Astrocyte of the cerebellum (primary cell): ENCODE data around the gene PPP3R1.
A peak's percentile ranks its signal among the peaks of the same experiment; 100 is the strongest.

Experiments
- DNase-seq: peaks from one replicate; pipeline ENCODE4 v3.0.0-alpha.2; 2011; ENCODE audit warnings: low read depth
- H3K4me3 ChIP-seq: 2 replicates; pipeline ENCODE4 v1.5.1; 2011; ENCODE audit warnings: mild to moderate bottlenecking, low read depth, low read length, moderate library complexity
- CTCF ChIP-seq: IDR thresholded peaks from 2 replicates; pipeline ENCODE4 v1.5.1; 2012; ENCODE audit warnings: low read length, low read depth, moderate library complexity, mild to moderate bottlenecking; ENCODE audit errors: missing control alignments
- in situ Hi-C: cut with HindIII; loops from 2 replicates; pipeline ENCODE4 v1.10.0; 2017; ENCODE audit warnings: low sequenced_read_pairs

PPP3R1 gene

GRCh38 chr2:68234405-68234804 lies 17.9 kb downstream of the PPP3R1 start:
- DNase-seq, result no peak
- no peak for TF ChIP-seq CTCF
- H3K4me3 ChIP-seq, result no peak overlapping the region
- in situ Hi-C loops, result no loop called here

DNA sequence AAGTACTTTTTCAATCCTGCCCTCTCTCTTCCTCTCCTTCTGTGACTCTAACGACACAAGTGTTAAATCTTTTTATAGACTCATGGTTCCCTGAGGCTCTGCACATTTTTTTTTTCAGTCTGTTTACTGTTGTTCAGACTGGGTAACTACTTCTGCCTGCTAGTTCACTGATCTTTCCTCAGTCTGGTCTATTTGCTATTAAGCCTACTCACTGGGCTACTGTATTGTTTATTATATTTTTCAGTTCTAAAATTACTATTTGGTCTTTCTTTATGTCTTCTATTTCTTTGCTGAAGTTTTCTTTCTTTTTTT lies 21.3 kb downstream of the PPP3R1 start:
- in situ Hi-C loops, result no loop called here
- no peak for TF ChIP-seq CTCF
- DNase-seq, result no peak
- no peak overlapping the region for H3K4me3 ChIP-seq

DNA sequence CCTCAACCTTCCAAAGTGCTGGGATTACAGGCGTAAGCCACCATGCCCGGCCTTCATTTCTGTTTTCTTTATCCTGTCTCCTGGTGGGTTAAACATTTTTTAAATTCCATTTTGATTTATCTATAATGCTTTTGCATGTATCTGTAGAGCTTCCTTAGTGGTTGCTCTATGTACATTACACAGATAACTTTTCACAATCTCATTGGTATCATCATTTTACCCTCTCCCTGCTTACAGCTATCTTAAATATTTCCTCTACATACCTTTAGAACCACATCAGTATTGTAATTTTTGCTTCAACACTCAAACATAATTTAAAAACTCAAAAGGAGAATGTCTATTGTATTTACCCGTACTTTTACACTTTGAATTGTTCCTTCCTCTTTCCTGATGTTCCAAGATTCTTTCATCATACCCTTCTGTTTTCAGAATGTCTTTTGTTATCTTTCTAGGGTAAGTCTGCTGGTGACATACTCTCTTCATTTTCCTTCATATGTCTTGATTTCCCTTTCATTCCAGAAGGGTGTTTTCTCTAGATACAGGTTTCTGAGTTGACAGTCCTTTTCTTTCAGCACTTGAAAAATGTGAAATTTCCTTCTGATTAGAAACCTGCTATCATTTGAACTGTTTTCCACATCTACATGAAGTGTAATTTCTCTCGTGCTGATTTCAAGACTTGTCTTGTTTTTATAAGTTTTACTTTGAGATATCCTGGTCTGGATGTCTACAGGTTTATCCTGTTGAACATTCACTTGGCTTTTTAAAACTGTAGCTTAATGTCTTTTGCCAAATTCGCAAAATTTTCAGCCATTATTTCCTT lies 21.9 kb downstream of the PPP3R1 start:
- H3K4me3 ChIP-seq, result no peak overlapping the region
- DNase-seq, result no peak
- in situ Hi-C loops, result no loop called here
- TF ChIP-seq CTCF, result no peak

- DNase-seq, result no peak
- no peak for TF ChIP-seq CTCF
- in situ Hi-C loops, result no loop called here
- no peak overlapping the region for H3K4me3 ChIP-seq
Measured at GRCh38 chr2:68226794-68227193, 25.5 kb downstream of the PPP3R1 start.

DNA sequence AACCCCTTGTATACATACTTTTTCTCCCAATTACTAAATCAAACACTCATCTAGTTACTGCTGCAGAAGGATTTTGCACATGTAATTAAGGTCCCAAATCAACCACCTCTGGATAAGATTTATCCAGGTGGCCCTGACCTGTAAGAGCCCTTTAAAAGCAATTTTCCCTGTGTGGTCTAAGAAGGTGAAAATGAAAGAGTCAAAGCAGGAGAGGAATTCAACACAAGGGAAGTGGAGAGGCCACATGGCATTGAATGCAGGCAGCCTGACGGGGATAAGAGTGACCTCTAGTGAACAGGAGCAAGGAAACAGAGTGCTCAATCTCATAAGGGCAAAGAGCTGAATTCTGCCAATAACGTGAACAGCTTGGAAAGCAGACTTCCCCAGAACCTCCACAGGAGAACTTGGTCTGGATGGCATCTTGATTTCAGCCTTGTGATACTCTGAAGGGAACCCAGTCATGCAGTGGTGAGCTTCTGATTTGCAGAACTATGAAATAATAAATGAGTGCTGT lies 27.2 kb downstream of the PPP3R1 start:
- in situ Hi-C loops, result no loop called here
- H3K4me3 ChIP-seq, result no peak overlapping the region
- no peak for DNase-seq
- peak; percentile 40 for TF ChIP-seq CTCF

DNA sequence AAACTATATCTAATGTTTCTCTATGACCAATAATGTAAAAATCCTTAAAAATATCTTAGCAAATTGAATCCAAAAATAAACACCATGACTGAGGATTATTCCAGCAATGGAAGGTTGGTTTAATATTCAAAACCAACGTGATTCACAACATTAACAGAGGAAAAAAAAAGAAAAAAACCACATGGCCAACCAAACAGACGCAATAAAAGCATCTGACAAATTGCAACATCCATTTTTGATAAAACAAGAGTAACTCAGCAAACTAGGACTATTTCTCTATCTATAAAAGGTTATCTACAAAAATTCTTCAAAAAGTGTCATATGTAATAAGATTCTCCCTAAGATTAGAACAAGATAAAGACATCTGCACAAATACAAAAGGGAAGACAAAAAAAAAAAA lies 28.9 kb downstream of the PPP3R1 start:
- TF ChIP-seq CTCF, result no peak
- in situ Hi-C loops, result no loop called here
- DNase-seq, result no peak
- H3K4me3 ChIP-seq, result no peak overlapping the region

DNA sequence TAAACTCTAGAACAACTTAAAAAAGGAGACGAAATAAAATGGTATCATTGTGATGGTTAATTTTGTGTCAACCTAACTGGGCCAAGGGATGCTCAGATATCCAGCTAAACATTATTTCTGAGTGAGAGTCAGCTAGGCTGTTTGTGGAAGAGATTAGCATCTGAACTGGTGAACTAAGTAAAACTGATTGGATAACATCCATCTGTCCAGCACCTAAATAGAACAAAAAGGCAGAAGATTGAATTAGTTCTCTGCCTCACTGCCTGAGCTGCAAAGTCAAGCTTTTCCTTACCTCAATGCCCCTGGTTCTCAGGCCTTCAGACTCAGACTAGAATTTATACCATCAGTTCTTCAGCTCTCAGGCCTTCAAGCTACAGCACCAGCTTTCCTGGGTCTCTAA lies 30.0 kb downstream of the PPP3R1 start:
- TF ChIP-seq CTCF, result no peak
- no peak overlapping the region for H3K4me3 ChIP-seq
- DNase-seq, result no peak
- in situ Hi-C loops, result no loop called here
